HAP-1 (cell line): ENCODE data around the gene SLC6A9.

Experiments
- DNase-seq, 2 experiments: peaks; one replicate each; pipeline ENCODE4 v3.0.0-alpha.2; 2016 to 2020; ENCODE audit warnings: low spot score in 2 of 2
- H3K27me3 ChIP-seq: fragments of 250-450 bp; sonication (Bioruptor Pico); 2 replicates; pipeline ENCODE4 v1.5.1; 2020; ENCODE audit warnings: low read depth, mild to moderate bottlenecking, moderate library complexity
- H3K36me3 ChIP-seq: fragments of 250-450 bp; sonication (Bioruptor Pico); replicated peaks from 2 replicates; pipeline ENCODE4 v1.5.1; 2020; ENCODE audit warnings: mild to moderate bottlenecking
- H3K4me1 ChIP-seq: fragments of 250-450 bp; sonication (Bioruptor Pico); 2 replicates; pipeline ENCODE4 v1.5.1; 2020; ENCODE audit warnings: mild to moderate bottlenecking
- H3K4me3 ChIP-seq: fragments of 250-450 bp; sonication (Bioruptor Pico); 2 replicates; pipeline ENCODE4 v1.5.1; 2020; ENCODE audit warnings: mild to moderate bottlenecking, moderate library complexity
- H3K9me3 ChIP-seq: fragments of 250-450 bp; sonication (Bioruptor Pico); 2 replicates; pipeline ENCODE4 v1.5.1; 2020; ENCODE audit warnings: mild to moderate bottlenecking, moderate library complexity
- in situ Hi-C: fragments of 300-500 bp; cut with MboI; formaldehyde crosslinking; loops from 3 replicates; pipeline ENCODE4 v1.14.3; 2020; ENCODE audit warnings: low sequenced_read_pairs, inconsistent platforms, mixed read lengths

Gene SLC6A9

DNA sequence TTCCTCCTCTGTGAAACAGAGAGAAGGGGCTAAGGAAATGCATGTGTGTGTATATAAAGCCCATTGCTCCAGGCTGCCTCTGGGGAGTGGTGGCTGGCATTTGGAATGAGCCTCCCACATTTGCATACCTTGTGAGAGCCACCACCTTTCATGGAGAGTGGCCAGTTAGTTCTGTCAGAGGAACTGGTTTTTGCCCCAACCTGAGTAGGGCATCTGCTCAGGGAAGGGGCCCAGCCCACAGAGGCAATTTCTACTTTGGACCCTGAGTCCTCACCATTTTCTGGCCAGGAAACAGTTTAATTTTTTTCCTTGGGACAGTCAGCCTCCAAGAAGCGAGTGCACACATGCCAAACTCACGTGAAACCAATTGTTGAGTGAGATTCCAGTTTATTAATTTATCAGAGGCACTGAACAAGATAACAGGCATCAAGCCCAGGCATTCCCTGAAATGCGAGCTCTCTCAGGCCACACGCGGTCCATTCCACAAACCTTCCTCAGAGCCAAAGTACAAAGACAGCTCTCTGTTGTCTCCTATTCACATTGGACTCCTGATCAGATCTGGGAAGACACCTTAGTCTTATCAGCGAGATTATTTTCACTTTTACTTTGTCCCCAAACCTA lies 1.0 kb upstream of the SLC6A9 start:
- H3K27me3 ChIP-seq: no peaks in the 10 kb centered on the region
- in situ Hi-C loops: loop anchor here (10.0 to 25.0 kb wide), 2 partner anchors 270 to 507 kb away; no protein-coding TSS in a partner anchor
- H3K4me1 ChIP-seq: peaks cover 18% of the 10 kb centered on the region
- no peak overlapping the region for H3K4me3 ChIP-seq
- no peaks in the 10 kb centered on the region for H3K9me3 ChIP-seq
- DNase-seq: no peak
- H3K36me3 ChIP-seq: no peaks in the 10 kb centered on the region

- Histone ChIP-seq H3K36me3 (no peaks in the 10 kb centered on the region), H3K4me1 (peaks cover 10% of the 10 kb centered on the region), H3K9me3 (no peaks in the 10 kb centered on the region), H3K4me3 (peak overlapping the region; percentile 94), H3K27me3 (no peaks in the 10 kb centered on the region)
- DNase-seq: peak; percentile 36 to 69
- in situ Hi-C loops: loop anchor here (10.0 to 25.0 kb wide), 2 partner anchors 268 to 506 kb away; no protein-coding TSS in a partner anchor
Observed at GRCh38 chr1:44030605-44031251, 534 bp downstream of the SLC6A9 start.

- DNase-seq: peak; percentile 90 to 96
- peaks cover 10% of the 10 kb centered on the region for H3K4me1 ChIP-seq
- in situ Hi-C loops: loop anchor here (10.0 to 25.0 kb wide), 2 partner anchors 268 to 505 kb away; no protein-coding TSS in a partner anchor
Observed at GRCh38 chr1:44029911-44030604, 1.2 kb downstream of the SLC6A9 start.

GRCh38 chr1:44029260-44029910 lies 1.9 kb downstream of the SLC6A9 start:
- in situ Hi-C loops: loop anchor here (25.0 kb wide), 1 partner anchor 267 kb away; no protein-coding TSS in a partner anchor
- Histone ChIP-seq H3K27me3 (no peaks in the 10 kb centered on the region), H3K9me3 (no peaks in the 10 kb centered on the region), H3K36me3 (no peaks in the 10 kb centered on the region), H3K4me1 (peaks cover 10% of the 10 kb centered on the region), H3K4me3 (peak overlapping the region; percentile 94)
- DNase-seq: no peak

More at GRCh38 chr1:44029911-44030604, 1.2 kb downstream of the SLC6A9 start:
- Histone ChIP-seq H3K4me3 (peak overlapping the region; percentile 94), H3K9me3 (no peaks in the 10 kb centered on the region), H3K27me3 (no peaks in the 10 kb centered on the region), H3K36me3 (no peaks in the 10 kb centered on the region)

- no peaks in the 10 kb centered on the region; the same call in 1 of the 2 replicates for H3K36me3 ChIP-seq
- no peak for DNase-seq
- in situ Hi-C loops: loop anchor here (25.0 kb wide), 1 partner anchor 265 kb away; no protein-coding TSS in a partner anchor
- no peak overlapping the region for H3K4me3 ChIP-seq
- H3K27me3 ChIP-seq: no peaks in the 10 kb centered on the region
- peaks cover 10% of the 10 kb centered on the region for H3K4me1 ChIP-seq
- no peaks in the 10 kb centered on the region for H3K9me3 ChIP-seq
Observed at GRCh38 chr1:44027320-44027719, 3.9 kb downstream of the SLC6A9 start.

GRCh38 chr1:44025816-44026215 lies 5.4 kb downstream of the SLC6A9 start:
- Histone ChIP-seq H3K36me3 (no peaks in the 10 kb centered on the region; the same call in none of the 2 replicates), H3K4me3 (no peak overlapping the region), H3K4me1 (peaks cover 5% of the 10 kb centered on the region), H3K9me3 (no peaks in the 10 kb centered on the region), H3K27me3 (no peaks in the 10 kb centered on the region)
- in situ Hi-C loops: loop anchor here (25.0 kb wide), 1 partner anchor 264 kb away; no protein-coding TSS in a partner anchor
- DNase-seq: no peak

DNA sequence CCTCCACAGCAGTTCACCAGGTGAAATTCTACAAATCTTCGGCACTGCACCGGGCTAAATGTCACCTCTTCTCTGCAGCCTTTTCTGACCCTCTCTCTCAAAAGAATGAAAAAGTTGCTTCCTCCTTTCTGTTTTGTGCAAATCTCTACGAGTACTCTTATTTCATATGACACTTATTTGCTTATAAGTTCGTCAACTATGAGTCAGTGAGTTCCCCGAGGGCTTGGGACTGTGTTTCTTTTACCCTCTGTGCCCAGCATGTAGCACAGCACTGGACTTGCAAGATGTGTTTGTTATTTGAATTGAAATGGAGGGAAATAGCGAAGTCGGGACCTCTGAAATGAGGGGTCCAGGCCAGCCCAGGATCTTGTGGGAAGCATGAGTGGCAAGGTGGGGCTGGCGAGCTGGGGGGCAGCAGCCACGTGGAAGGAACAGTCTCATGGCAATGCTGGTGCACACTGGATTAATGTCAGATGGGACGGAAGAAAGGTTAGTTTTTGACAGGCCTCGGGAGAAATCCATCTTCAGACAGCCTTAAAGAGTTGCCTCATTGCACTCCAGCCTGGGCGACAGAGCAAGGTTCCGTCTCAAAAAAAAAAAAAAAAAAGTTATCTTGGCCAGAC lies 6.2 kb downstream of the SLC6A9 start:
- Histone ChIP-seq H3K4me1 (peaks cover 5% of the 10 kb centered on the region), H3K4me3 (no peak overlapping the region), H3K27me3 (no peaks in the 10 kb centered on the region), H3K9me3 (no peaks in the 10 kb centered on the region), H3K36me3 (no peaks in the 10 kb centered on the region; the same call in none of the 2 replicates)
- no peak for DNase-seq
- in situ Hi-C loops: loop anchor here (25.0 kb wide), 1 partner anchor 263 kb away; no protein-coding TSS in a partner anchor

GRCh38 chr1:44024031-44024902 lies 7.0 kb downstream of the SLC6A9 start:
- in situ Hi-C loops: no loop called here
- Histone ChIP-seq H3K4me3 (no peak overlapping the region), H3K9me3 (no peaks in the 10 kb centered on the region), H3K27me3 (no peaks in the 10 kb centered on the region), H3K36me3 (no peaks in the 10 kb centered on the region; the same call in none of the 2 replicates), H3K4me1 (peaks cover under 1% of the 10 kb centered on the region)
- no peak for DNase-seq

- H3K4me1 ChIP-seq: no peaks in the 10 kb centered on the region
- H3K27me3 ChIP-seq: no peaks in the 10 kb centered on the region
- no peak overlapping the region for H3K4me3 ChIP-seq
- peaks cover 3% of the 10 kb centered on the region for H3K36me3 ChIP-seq
- DNase-seq: no peak
- in situ Hi-C loops: no loop called here
- no peaks in the 10 kb centered on the region for H3K9me3 ChIP-seq
Observed at GRCh38 chr1:44021581-44022321, 9.5 kb downstream of the SLC6A9 start.

DNA sequence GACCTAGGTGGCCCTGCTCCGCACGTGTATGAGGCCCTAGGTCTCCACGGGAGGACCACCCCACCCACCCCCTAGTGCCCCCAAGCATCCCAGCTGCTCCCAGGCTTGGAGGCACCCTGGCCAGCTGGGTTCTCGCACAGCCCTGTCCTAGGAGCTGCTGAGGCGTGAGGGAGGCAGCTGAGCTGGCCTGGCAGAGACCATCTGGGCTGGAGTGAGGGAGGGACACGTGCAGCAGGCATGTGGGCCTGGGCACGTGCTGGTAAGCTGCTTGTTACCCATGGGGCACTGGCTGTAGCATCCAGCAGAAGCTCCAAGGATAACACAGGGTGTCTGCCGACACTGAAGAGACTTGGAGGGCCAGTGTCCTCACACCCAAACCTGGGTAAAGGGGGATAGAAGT lies 10.1 kb downstream of the SLC6A9 start:
- in situ Hi-C loops: no loop called here
- Histone ChIP-seq H3K36me3 (peaks cover 3% of the 10 kb centered on the region), H3K4me3 (no peak overlapping the region), H3K27me3 (no peaks in the 10 kb centered on the region), H3K9me3 (no peaks in the 10 kb centered on the region), H3K4me1 (no peaks in the 10 kb centered on the region)
- no peak for DNase-seq

GRCh38 chr1:44020464-44020863 lies 10.8 kb downstream of the SLC6A9 start:
- Histone ChIP-seq H3K4me1 (no peaks in the 10 kb centered on the region), H3K36me3 (peaks cover 3% of the 10 kb centered on the region), H3K4me3 (no peak overlapping the region), H3K9me3 (no peaks in the 10 kb centered on the region), H3K27me3 (no peaks in the 10 kb centered on the region)
- in situ Hi-C loops: no loop called here
- DNase-seq: no peak

- no peaks in the 10 kb centered on the region for H3K9me3 ChIP-seq
- DNase-seq: no peak
- no peak overlapping the region for H3K4me3 ChIP-seq
- H3K36me3 ChIP-seq: peaks cover 3% of the 10 kb centered on the region
- in situ Hi-C loops: no loop called here
- H3K4me1 ChIP-seq: no peaks in the 10 kb centered on the region
- H3K27me3 ChIP-seq: no peaks in the 10 kb centered on the region
Observed at GRCh38 chr1:44019466-44019948, 11.8 kb downstream of the SLC6A9 start.
